ENCODE measurements around the gene P2RY14.

DNA sequence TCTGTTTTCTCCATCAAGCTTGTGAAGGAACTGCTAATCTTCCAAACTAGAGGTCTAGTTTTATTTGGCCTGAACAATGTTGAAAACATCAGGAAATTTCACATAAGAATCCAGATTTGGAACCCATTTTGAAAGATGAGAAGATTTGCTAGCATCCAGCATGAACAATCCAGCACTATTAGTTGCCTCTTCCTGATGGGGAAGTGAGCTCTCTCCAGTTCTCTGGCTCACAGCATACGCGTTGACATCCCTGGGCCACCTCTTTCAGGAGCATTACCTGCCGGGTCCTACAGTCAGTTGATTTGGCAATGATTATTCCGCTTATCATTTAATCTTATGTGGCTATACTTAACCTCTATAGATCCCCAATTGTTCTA is 27.4 kb upstream of the P2RY14 start:
- TF ChIP-seq, protein P1, sequence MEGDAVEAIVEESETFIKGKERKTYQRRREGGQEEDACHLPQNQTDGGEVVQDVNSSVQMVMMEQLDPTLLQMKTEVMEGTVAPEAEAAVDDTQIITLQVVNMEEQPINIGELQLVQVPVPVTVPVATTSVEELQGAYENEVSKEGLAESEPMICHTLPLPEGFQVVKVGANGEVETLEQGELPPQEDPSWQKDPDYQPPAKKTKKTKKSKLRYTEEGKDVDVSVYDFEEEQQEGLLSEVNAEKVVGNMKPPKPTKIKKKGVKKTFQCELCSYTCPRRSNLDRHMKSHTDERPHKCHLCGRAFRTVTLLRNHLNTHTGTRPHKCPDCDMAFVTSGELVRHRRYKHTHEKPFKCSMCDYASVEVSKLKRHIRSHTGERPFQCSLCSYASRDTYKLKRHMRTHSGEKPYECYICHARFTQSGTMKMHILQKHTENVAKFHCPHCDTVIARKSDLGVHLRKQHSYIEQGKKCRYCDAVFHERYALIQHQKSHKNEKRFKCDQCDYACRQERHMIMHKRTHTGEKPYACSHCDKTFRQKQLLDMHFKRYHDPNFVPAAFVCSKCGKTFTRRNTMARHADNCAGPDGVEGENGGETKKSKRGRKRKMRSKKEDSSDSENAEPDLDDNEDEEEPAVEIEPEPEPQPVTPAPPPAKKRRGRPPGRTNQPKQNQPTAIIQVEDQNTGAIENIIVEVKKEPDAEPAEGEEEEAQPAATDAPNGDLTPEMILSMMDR (IDR thresholded peaks at IDR 0.05) = no peak
- no peak for TF ChIP-seq POLR2A (IDR thresholded peaks at IDR 0.05)
